Measurements from ENCODE around the gene CEP70.

CEP70 gene

GRCh38 chr3:138448631-138449030, 145.4 kb downstream of the CEP70 start:
- DNase-seq = no peak

DNA sequence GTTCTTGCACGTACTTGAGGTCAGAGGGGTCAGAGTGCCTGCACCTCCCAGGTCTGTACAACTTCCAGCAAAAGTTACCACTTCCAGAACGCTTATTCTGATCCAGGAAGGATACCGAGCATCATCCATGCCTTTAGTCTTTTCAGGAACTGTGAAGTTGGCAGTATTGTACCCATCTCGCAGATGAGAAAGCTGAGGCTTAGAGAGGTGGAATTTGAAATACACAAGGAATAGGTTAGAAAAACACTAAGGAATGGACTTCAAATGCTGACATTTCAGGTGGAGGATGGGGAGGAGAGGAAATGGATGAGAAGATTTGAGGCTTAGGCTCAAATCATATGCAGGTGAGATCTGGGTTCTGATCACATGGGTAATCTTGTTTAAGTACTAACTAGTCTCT, 148.4 kb downstream of the CEP70 start:
- DNase-seq = no peak

GRCh38 chr3:138445236-138445635, 148.8 kb downstream of the CEP70 start:
- DNase-seq = no peak
